GM18858 (cell line): ENCODE measurements around the gene RARB.

Experiments used
- ATAC-seq: cut with Tn5 transposase; IDR thresholded peaks from one replicate; pipeline ENCODE4 v1.9.1; 2021; ENCODE audit not compliant: unreplicated experiment

The RARB gene

DNA sequence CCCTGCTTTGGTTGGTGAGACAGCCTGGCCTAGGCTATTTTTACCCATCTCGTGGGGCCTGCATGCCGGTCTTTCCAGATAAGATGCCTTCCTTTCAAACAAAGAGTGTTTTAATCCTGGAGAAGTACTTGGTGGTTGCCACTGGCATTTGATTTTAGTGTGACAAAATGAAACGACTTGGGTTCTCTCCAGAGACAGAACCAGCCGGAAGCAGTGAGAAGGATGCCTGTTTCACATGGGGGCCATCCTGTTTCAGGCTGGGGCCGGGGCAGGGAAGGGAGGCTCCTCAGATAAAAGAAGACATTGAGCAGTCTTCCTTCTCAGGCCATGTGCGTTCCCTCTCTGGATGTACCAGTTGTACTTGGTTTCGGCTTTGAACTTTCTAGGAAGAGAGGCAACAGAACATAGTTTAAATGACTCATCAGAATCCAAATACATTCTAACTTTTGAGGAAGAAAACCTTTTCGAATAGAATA is 161.8 kb downstream of the RARB start:
- no peak for ATAC-seq

DNA sequence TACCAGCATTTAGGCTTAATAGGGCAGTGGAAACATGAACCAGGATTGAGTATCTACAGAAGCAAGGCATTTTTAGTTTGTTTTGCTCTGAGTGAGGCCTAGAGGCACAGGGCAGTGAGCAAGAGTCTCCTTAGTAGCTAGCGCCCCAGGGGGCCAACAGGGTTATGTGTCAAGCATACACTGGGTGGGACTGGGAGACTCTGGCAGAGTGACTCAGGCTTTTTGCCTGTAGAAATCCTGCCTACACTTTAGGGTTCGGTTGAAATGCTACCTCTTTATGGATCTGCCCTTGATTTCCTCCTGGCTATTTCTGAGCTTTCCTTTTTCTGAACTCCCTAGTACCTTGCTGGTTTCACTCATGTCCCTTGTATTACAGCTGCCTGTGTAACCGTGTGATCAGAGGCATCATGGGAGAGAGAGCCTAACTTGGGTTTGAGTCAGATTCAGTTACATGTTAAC is 164.5 kb downstream of the RARB start:
- no peak for ATAC-seq

DNA sequence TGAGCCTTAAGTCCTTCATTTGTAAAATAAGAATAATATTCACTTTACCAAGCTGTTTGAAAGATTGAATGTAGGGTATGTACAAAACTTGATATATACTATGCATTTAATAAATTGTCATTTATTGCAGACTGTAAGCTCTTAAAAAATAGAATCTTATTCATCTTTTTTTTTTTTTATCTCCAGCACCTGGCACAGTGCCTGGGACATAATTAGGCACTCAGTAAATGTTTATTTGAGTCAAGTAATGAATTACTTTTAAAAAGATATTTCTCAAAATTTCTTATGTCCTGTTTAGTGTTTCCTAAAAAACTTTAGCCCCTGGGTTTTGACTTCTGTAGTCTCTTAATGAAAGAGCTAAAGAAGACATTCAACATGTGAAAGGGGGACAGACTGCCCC is 164.9 kb downstream of the RARB start:
- ATAC-seq: no peak

DNA sequence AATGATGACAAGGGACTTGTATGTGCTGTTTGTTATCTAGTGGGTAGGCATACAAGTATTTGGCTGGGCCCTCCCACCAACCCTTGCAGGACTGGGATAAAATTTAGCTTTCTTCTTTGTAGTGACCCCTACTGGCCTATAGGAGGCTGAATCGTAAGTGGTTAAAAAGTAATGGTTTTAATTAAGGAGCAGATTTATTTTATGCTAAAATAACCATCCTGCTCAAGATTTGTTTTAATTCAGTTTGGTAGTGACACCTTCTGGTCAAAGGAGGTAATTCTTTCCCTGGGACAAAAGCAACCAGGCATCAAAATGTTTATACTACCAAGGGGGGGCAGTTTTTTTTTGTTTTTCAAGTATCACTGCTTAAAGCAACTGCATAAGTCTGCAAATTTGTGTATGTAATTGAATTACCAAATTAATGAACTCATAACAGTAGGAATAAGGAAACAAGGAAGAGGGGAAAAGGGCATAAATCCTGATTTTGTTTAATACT is 166.0 kb downstream of the RARB start:
- peak; percentile 43 for ATAC-seq

DNA sequence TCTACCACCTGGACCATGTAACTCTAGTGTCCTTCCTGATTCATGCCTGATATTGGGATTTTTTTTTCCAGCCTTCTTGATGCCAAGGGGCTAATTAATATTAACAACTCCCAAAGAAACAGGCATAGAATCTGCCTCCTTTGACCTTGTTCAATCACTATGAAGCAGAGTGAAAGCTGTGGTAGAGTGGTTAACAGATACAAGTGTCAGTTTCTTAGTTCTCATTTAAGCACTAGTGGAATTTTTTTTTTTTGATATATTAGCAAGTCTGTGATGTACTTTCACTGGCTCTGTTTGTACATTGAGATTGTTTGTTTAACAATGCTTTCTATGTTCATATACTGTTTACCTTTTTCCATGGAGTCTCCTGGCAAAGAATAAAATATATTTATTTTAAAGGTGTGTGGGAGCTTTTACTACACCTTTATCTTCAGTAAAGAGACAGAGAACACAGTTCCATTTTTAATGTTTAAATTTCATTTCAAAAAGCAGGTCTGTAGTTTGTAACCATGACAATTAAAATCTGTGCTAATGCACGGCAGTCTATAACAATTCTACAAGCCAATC is 169.6 kb downstream of the RARB start:
- no peak for ATAC-seq

DNA sequence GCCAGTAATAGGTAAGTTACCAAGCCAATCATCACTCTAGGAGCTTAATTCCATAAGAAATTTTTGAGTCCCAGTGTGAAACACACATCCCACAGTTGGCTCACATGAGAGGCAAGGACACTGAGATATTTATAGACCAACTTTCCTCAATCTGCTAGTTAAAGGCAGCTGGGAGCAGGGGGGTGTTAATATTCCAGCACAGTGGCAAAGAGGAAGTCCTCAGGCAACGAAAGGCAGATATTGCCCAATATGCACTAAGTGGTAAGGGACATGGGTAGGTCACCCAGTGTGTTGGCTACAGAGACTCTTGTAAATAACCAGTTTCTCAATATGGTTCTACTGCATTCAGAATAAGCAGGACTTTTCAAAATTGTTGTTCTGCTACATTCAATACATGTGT is 175.6 kb downstream of the RARB start:
- no peak for ATAC-seq

DNA sequence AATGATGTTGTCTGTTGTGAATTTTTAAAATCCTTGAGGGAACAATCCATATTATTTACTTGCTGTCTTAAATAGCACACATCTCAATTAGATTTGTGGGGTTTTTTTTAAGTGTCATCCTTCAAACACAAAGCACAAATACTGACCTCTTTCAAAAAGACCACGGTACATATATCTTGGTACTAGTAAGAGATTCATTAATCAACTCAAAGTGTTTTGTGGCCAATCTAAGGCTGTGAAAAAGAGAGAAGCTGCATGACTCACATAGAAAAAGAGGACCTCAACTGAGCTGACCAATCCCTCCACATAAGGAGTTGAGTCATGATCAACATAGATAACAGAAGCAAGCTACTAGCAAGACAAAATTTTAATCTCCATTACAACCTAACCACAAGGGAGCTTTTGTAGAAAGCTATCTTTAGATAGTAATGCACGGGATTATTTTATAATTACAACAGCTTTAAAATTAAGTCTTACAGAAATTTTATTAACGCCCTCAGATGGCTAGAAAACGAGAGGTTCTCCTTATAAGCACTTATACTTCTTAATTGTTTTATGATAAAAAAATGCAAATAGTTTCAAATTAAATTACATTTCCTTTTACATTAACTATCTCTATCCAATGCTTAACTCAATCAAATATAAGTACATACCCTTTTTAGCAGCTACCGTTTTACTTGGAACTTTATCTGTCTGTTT is 176.2 kb downstream of the RARB start:
- no peak for ATAC-seq

DNA sequence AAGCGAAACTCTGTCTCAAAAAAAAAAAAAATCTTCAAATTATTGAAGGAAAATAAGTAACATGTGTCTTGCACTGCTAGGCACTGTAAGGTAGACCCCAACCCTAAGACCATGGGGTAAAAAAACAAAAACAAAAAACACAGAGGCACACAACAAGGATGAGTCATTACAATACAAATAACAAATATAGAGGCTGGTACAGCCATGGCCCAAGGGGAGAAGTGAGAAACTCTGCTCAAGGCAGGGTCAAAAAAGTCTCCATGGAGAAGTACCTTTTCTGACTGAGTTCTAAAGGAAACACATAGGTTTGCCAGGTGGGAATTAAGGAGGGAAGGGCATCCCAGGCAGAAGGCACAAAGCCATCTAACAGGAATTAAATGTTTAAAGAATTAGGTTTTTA is 182.1 kb downstream of the RARB start:
- ATAC-seq: no peak

DNA sequence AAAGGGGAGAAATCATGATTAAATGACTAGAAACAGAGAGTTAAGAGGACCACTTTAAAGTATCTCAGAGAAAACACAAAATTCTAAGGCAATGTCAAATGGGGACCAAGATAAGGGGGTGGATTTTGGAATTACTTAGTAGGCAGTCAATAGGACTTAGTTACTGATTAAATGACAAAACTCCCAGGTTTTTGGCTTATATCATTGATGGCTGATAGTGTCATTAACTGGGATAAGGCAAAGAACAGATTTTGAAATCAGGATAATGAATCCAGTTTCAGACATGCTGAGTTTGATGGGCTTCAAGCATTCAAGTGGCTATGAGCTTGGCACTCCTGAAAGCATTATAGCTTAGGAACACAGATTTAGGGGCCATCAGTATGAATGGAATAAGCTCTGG is 182.7 kb downstream of the RARB start:
- no peak for ATAC-seq

DNA sequence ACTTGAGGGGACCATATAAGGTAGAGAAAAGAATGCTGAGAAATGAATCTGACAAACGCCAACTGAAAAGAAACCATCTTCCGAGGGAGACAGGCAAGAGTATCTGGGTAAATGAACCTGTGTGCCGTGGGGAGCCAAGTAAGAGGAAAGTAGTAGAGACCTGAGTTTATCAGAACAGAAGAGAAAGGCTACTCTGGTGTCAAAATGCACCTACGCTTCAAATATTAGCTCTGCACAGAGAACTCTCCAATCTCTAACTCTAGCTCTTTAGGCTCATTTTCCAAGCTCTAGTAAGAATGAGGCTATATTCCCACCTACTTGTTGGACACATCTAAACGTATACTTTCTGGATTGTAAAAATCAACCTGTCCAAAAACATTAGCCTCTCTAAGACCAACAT is 183.1 kb downstream of the RARB start:
- no peak for ATAC-seq

DNA sequence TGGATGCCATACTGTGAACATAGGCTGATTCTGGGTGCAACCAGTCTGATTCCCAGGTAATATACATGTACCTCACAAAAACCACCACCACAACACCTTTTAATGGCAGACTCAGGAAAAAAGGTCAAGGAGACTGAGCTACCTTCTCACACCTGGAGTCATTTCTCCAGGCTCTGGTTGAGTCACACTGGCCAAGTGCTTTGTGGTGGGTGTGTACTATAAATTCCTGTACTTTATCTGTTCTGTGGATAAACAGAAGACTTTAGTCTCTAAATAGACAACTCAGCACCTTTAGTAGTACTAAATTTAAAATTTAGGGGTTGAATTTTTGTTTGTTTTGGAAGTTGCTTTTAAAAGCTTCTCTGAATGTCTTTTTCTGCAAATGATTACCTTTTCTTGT is 190.0 kb downstream of the RARB start:
- no peak for ATAC-seq

DNA sequence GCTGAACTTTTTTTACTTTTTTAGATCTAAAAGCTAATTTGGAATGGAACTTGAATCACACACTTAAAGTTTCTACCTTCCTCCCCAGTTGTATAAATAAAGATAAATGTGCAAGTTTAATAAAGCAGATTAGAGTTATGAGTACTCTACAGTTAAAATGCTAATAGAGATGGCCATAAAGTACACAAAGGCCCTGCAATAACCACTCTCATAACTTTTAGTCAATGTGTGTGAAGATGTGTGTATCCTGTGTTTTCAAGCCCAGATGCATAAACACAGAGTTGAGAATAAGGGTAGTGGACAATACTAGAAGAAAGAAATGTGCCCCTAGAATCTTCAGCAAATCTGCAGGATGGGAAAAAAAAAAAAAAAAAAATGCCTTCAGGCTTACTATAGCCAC is 191.3 kb downstream of the RARB start:
- no peak for ATAC-seq

DNA sequence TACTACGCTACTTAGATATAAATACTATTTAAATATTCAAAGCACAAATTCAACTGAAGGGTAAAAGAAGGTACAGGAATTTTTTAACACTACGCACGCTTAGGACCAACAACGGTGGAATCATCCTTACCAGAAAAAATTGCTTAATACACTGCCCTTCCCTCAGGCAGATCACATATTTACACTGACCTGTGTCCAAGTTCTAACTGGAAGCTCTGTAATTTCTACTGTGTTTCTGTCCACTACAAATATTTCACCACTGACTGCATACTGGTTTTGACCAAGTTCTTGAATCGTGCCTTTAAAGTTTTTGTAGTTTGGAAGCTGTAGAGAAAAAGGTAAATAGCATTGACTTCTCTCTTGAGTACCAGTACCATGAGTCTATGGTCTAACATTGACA is 192.4 kb downstream of the RARB start:
- ATAC-seq: no peak

DNA sequence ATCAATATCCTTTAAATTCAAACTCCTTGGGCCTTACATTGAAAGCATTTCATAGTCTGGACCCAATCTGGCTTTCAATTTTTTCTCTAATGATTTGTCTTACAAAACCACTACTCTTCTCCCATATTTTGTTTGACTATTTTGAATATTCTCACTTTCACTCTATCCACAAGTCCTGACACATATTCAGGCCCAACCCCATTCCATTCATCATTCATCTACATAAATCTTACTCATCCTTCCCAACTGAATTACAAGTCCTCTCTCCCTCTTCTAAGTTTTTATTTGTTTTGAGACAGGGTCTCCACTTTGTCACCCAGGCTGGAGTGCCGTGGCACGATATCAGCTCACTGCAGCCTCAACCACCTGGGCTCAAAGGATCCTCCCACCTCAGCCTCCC is 193.0 kb downstream of the RARB start:
- ATAC-seq: no peak

DNA sequence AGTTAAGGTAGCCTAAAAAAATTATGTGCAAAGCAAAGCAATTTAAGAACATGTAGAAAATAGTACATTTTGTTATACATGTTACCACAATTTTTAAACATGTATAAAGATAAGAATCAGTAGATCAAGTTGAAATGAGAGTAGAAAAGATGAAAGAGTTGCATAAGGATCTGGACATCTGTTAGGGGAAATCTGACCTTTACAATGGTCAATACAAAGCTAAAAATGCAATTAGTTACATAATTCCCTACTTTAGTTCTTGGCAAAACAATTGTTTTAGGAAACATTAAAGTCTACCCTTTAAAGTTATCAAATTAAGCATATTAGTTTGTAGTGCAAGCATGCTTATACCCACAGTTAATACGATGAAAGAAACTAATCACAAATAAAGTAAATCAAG is 203.9 kb downstream of the RARB start:
- ATAC-seq: no peak

DNA sequence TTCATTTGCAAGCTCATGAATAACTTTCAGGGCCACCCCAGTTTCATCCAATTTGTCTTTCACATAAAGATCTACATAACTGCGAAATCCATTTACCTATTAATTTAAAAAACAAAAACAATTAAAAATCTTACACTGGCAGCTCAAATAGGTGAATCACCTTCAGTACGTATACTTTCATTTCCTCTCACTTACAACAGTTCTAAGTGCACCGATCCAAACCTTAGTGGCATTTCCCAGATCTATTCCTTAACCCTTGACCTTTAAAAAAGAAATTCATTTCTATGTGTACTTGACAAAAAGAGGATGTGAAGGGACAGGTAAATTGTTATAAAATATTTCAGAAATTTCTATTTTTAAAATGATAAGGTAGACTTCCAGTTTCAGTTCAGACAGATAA is 205.9 kb downstream of the RARB start:
- ATAC-seq: peak; percentile 42

DNA sequence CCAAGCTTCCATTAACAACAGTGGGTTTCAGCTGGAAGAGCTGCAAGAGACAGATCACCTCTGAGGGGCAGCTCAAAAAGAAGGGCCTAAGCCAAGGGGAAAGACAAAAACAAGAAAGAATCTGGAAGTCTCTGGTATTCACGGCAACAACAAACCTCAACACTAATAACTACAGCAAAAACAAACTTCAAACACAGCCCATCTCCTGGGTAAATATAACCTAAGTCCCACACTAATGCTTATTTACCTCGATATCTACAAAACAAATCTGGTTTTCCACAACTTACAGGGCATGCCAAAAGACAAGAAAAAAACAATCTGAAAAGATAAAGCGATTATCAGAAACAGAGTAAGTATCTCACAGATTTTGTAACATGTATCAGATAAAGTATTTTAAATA is 207.0 kb downstream of the RARB start:
- no peak for ATAC-seq
